GM12878 (cell line): ENCODE measurements around the gene GRPEL2. TPM values are rescaled to one million over a fixed set of nuclear protein-coding genes. Genes with fewer than 3 reads are reported as not detected.

Source experiments
- ATAC-seq: fragments of 200-7000 bp; cut with Tn5 transposase; 3 replicates; pipeline ENCODE4 v1.9.1; 2020; ENCODE audit warnings: mild to moderate bottlenecking, moderate library complexity
- BruUV-seq: library from RNA; stranded (reverse); fragments of 400-500 nt; replicated peaks from 2 replicates; lab custom pipeline; 2021; lab: Mats Ljungman, UMichigan
- CTCF ChIA-PET: fragments of 300-600 bp; sonication (Branson Sonifier 250); formaldehyde crosslinking; extraction: SDS; loops from one replicate; lab custom pipeline; 2021; ENCODE audit warnings: inconsistent platforms; lab: Yijun Ruan, JAX
- POLR2A ChIA-PET: fragments of 350-600 bp; formaldehyde crosslinking; extraction: SDS; loops from one replicate; lab custom pipeline; 2021; ENCODE audit warnings: inconsistent platforms; lab: Charles Lee
- RAD21 ChIA-PET: fragments of 300-600 bp; sonication (Branson Sonifier 250); formaldehyde crosslinking; loops from one replicate; lab custom pipeline; 2023; ENCODE audit warnings: antibody characterized with exemption; ENCODE audit not compliant: unreplicated experiment; lab: Charles Lee
- SMC1A ChIA-PET: fragments of 300-600 bp; sonication (Branson Sonifier 250); formaldehyde crosslinking; loops from one replicate; lab custom pipeline; 2023; ENCODE audit not compliant: unreplicated experiment, uncharacterized antibody; lab: Charles Lee
- DNase-seq: peaks from one replicate; pipeline ENCODE4 v3.0.0-alpha.2; 2011; ENCODE audit warnings: low read depth, low spot score
- FAIRE-seq: peaks from 3 replicates; lab custom pipeline; 2011; peaks lifted over from hg19 to GRCh38; lab: Jason Lieb, UNC
- H2AFZ ChIP-seq: 2 replicates; pipeline ENCODE4 v1.6.0; 2011; ENCODE audit warnings: low read depth, low read length, control low read depth; ENCODE audit not compliant: control insufficient read depth
- H3K27ac ChIP-seq: 2 replicates; pipeline ENCODE4 v1.5.1; 2011; ENCODE audit warnings: control low read depth; ENCODE audit not compliant: control insufficient read depth, insufficient read depth
- H3K27me3 ChIP-seq, 2 experiments: replicated peaks in 1 of 2; 2 replicates each; pipeline versions ENCODE4 v1.6.0 to v1.6.1; 2011; ENCODE audit warnings: low read length in 1 of 2; ENCODE audit not compliant: control insufficient read depth in 2 of 2, insufficient read depth in 2 of 2
- H3K36me3 ChIP-seq, 2 experiments: 2 replicates each; pipeline ENCODE4 v1.5.1; 2011; ENCODE audit warnings: low read length in 1 of 2; ENCODE audit not compliant: control insufficient read depth in 2 of 2, insufficient read depth in 2 of 2
- H3K4me1 ChIP-seq: 2 replicates; pipeline ENCODE4 v1.6.1; 2011; ENCODE audit warnings: mild to moderate bottlenecking, low read length, moderate library complexity, mixed read lengths; ENCODE audit not compliant: control insufficient read depth, insufficient read depth
- H3K4me2 ChIP-seq: 2 replicates; pipeline ENCODE4 v1.6.0; 2011; ENCODE audit warnings: control low read depth; ENCODE audit not compliant: control insufficient read depth, insufficient read depth
- H3K4me3 ChIP-seq: fragments of 200-600 bp; sonication (generic); 2 replicates; pipeline ENCODE4 v1.5.1; 2016
- H3K79me2 ChIP-seq: 2 replicates; pipeline ENCODE4 v1.6.0; 2011; ENCODE audit warnings: low read length; ENCODE audit not compliant: control insufficient read depth, insufficient read depth
- H3K9ac ChIP-seq: 2 replicates; pipeline ENCODE4 v1.8.0; 2011; ENCODE audit warnings: low read length, control low read depth, mixed read lengths; ENCODE audit not compliant: control insufficient read depth, insufficient read depth
- H3K9me3 ChIP-seq: replicated peaks from 3 replicates; pipeline ENCODE4 v1.5.1; 2011; ENCODE audit warnings: mild to moderate bottlenecking, low read length; ENCODE audit not compliant: control insufficient read depth, insufficient read depth
- H4K20me1 ChIP-seq: 2 replicates; pipeline ENCODE4 v1.6.0; 2011; ENCODE audit not compliant: control insufficient read depth, insufficient read depth
- E4F1 ChIP-seq: fragments of 450-650 bp; IDR thresholded peaks from 2 replicates; pipeline ENCODE4 v1.6.1; 2018; ENCODE audit warnings: borderline replicate concordance, mild to moderate bottlenecking; ENCODE audit not compliant: partially characterized antibody
- FOXK2 ChIP-seq: fragments of 450-650 bp; IDR thresholded peaks from 2 replicates; pipeline ENCODE4 v1.6.1; 2017; ENCODE audit warnings: mild to moderate bottlenecking, moderate library complexity
- HDAC6 ChIP-seq: fragments of 200-600 bp; sonication (generic); IDR thresholded peaks from one replicate; pipeline ENCODE4 v1.8.0; 2017; ENCODE audit warnings: antibody characterized with exemption; ENCODE audit not compliant: unreplicated experiment
- MAX ChIP-seq: IDR thresholded peaks from 2 replicates; pipeline ENCODE4 v1.6.1; 2012; ENCODE audit warnings: low read depth, low read length, improper control_type of control experiment
- MTA3 ChIP-seq: IDR thresholded peaks from 2 replicates; pipeline ENCODE4 v1.6.1; 2012; ENCODE audit warnings: low read length, inconsistent platforms, borderline replicate concordance
- NKRF ChIP-seq: fragments of 450-650 bp; conservative IDR thresholded peaks from 2 replicates; pipeline ENCODE4 v1.6.1; 2017; ENCODE audit warnings: mild to moderate bottlenecking, moderate library complexity
- NR2C1 ChIP-seq: fragments of 450-650 bp; IDR thresholded peaks from 2 replicates; pipeline ENCODE4 v1.6.1; 2017; ENCODE audit warnings: antibody characterized with exemption, mild to moderate bottlenecking, moderate library complexity
- SP1 ChIP-seq: IDR thresholded peaks from one replicate; pipeline ENCODE4 v1.6.1; 2011; ENCODE audit warnings: low read depth, low read length
- SREBF1 ChIP-seq: IDR thresholded peaks from 2 replicates; pipeline ENCODE4 v1.6.1; 2012; ENCODE audit warnings: mild to moderate bottlenecking, low read length
- SREBF2 ChIP-seq: IDR thresholded peaks from 2 replicates; pipeline ENCODE4 v1.6.1; 2012; ENCODE audit warnings: mild to moderate bottlenecking, low read length
- SUZ12 ChIP-seq: fragments of 200-600 bp; sonication (generic); IDR thresholded peaks from one replicate; pipeline ENCODE4 v1.6.1; 2018; ENCODE audit warnings: antibody characterized with exemption, mild to moderate bottlenecking; ENCODE audit not compliant: unreplicated experiment
- USF2 ChIP-seq: IDR thresholded peaks from 2 replicates; pipeline ENCODE4 v1.6.1; 2011; ENCODE audit warnings: low read depth, low read length, improper control_type of control experiment, borderline replicate concordance
- WGBS: methylation state at CpG from one replicate; pipeline ENCODE4 v1.1.6; 2016; ENCODE audit warnings: low lambda C conversion rate; ENCODE audit not compliant: insufficient replicate concordance, insufficient coverage; ENCODE audit errors: missing lambda C conversion rate; 5-methylcytosine and 5-hydroxymethylcytosine counted together
- in situ Hi-C: fragments of 300-500 bp; cut with MboI; formaldehyde crosslinking; loops from 9 replicates; pipeline ENCODE4 v1.14.3; 2018; ENCODE audit warnings: mixed read lengths
- intact Hi-C: fragments of 100-400 bp; cut with micrococcal nuclease; formaldehyde crosslinking; loops from one replicate; pipeline ENCODE4 v1.14.2; 2022; ENCODE audit not compliant: unreplicated experiment
- polyA plus RNA-seq, 11 experiments: library from polyadenylated mRNA; depleted of rRNA in 4 of 11; unstranded in 6 of 11; stranded (reverse) in 5 of 11; fragments of >200 nt; fragmentation: Nextera tagmentation in 4 of 11; fragmentation: Illumina TruSeq in 1 of 11; extraction: Ambion mirVana in 4 of 11; extraction: Trizol in 1 of 11; gene quantifications; 1 replicate in 1 of 11; 2 replicates in 10 of 11; pipeline versions ENCODE4 v1.2.1 to v1.2.3, GENCODE V29; 2011 to 2016; ENCODE audit warnings: inconsistent platforms in 2 of 11, missing spikeins in 2 of 11, low read depth in 1 of 11
- total RNA-seq, 4 experiments: library from RNA; depleted of rRNA in 3 of 4; stranded (reverse); fragments of >200 nt in 3 of 4; fragmentation: Illumina TruSeq in 1 of 4; extraction: Trizol in 1 of 4; gene quantifications; 2 replicates each; pipeline versions ENCODE4 v1.2.1 to v1.2.3, GENCODE V29; 2013 to 2021

GRPEL2 gene
- total and polyA plus RNA-seq, 10 of the 15 experiments (the other 5 are each of a cell fraction or from before 2014, with no cell fraction given) = 4.4 to 20.2 (median 14.1) TPM

- Histone ChIP-seq H4K20me1 (no peaks in the 10 kb centered on the region), H3K27me3 (peaks cover 2 to 4% of the 10 kb centered on the region in 2 experiments; a peak in 3 of 4 replicates), H3K4me1 (no peaks in the 10 kb centered on the region), H3K4me2 (no peak overlapping the region), H3K36me3 (no peaks in the 10 kb centered on the region), H3K9ac (no peak overlapping the region), H3K79me2 (no peaks in the 10 kb centered on the region), H2AFZ (no peak overlapping the region), H3K27ac (no peak overlapping the region), H3K9me3 (no peaks in the 10 kb centered on the region), H3K4me3 (no peak overlapping the region)
- DNase-seq (no peak), ATAC-seq (no peak), FAIRE-seq (no peak)
- no TSS peak for BruUV-seq
- ChIA-PET POLR2A (no interaction called here), RAD21 (interaction anchor here (1.7 kb wide), 1 partner anchor 69 kb away, joined by 3 read pairs; no protein-coding TSS in a partner anchor), CTCF (no interaction called here), SMC1A (interaction anchor here (1.9 kb wide), 1 partner anchor 13 kb away, joined by 4 read pairs; no protein-coding TSS in a partner anchor)
- 31% methylated on average over 5 of the region's 5 CpGs for WGBS
- in situ Hi-C loops (no loop called here), intact Hi-C loops (no loop called here)
- no peak for TF ChIP-seq SUZ12
- no peak for TF ChIP-seq NKRF
- TF ChIP-seq SP1 = no peak
- TF ChIP-seq FOXK2 = no peak
- TF ChIP-seq SREBF2 = no peak
Observed at GRCh38 chr5:149302641-149303040, 42.7 kb upstream of the GRPEL2 start.

- no peak overlapping the region for H3K9ac ChIP-seq
- FAIRE-seq (no peak), DNase-seq (no peak), ATAC-seq (no peak)
- no peaks in the 10 kb centered on the region for H3K79me2 ChIP-seq
- POLR2A ChIA-PET = no interaction called here
- H3K36me3 ChIP-seq = no peaks in the 10 kb centered on the region
- no peaks in the 10 kb centered on the region for H3K9me3 ChIP-seq
- H3K27ac ChIP-seq = no peak overlapping the region
- BruUV-seq = no TSS peak
- CTCF ChIA-PET = no interaction called here
- no peaks in the 10 kb centered on the region for H3K4me1 ChIP-seq
- SMC1A ChIA-PET = no interaction called here
- no peak overlapping the region for H3K4me3 ChIP-seq
- RAD21 ChIA-PET = interaction anchor here (1.7 kb wide), 1 partner anchor 69 kb away, joined by 3 read pairs; no protein-coding TSS in a partner anchor
- no peak overlapping the region for H3K4me2 ChIP-seq
- H2AFZ ChIP-seq = no peak overlapping the region
- in situ Hi-C loops (no loop called here), intact Hi-C loops (no loop called here)
- WGBS = 23% methylated on average over 4 of the region's 4 CpGs
- peaks cover 2 to 4% of the 10 kb centered on the region in 2 experiments; a peak in 3 of 4 replicates for H3K27me3 ChIP-seq
- no peaks in the 10 kb centered on the region for H4K20me1 ChIP-seq
- TF ChIP-seq E4F1 (no peak), SUZ12 (no peak), SREBF1 (no peak), NR2C1 (no peak), MTA3 (no peak), MAX (no peak), HDAC6 (no peak), USF2 (no peak)
Observed at GRCh38 chr5:149303210-149303609, 42.1 kb upstream of the GRPEL2 start.
